Keratinocyte (primary cell): Measurements from ENCODE around the gene NAMPT. TPM values are rescaled to one million over a fixed set of nuclear protein-coding genes. Genes with fewer than 3 reads are reported as not detected.

Experiments
- DNase-seq: peaks from one replicate; pipeline ENCODE4 v3.0.0-alpha.2; 2011; ENCODE audit warnings: low read depth, missing footprints, low spot score
- FAIRE-seq: peaks from 2 replicates; lab custom pipeline; 2011; peaks lifted over from hg19 to GRCh38; lab: Jason Lieb, UNC
- H2AFZ ChIP-seq: 2 replicates; pipeline ENCODE4 v1.6.0; 2012; ENCODE audit warnings: low read length, control low read depth, inconsistent platforms; ENCODE audit not compliant: control insufficient read depth
- H3K27ac ChIP-seq: 2 replicates; pipeline ENCODE4 v1.5.1; 2011; ENCODE audit warnings: low read length; ENCODE audit not compliant: control insufficient read depth, insufficient read depth
- H3K27me3 ChIP-seq: 3 replicates; pipeline ENCODE4 v1.6.0; 2011; ENCODE audit warnings: low read length; ENCODE audit not compliant: control insufficient read depth, insufficient read depth; ENCODE audit errors: extremely low read depth
- H3K36me3 ChIP-seq, 2 experiments: 2 replicates in 1 of 2; 3 replicates in 1 of 2; pipeline ENCODE4 v1.5.1; 2011; ENCODE audit warnings: low read length in 2 of 2, mild to moderate bottlenecking in 1 of 2; ENCODE audit not compliant: control insufficient read depth in 2 of 2, insufficient read depth in 2 of 2; ENCODE audit errors: extremely low read depth in 1 of 2
- H3K4me1 ChIP-seq: 3 replicates; pipeline ENCODE4 v1.5.1; 2011; ENCODE audit warnings: low read length; ENCODE audit not compliant: control insufficient read depth, insufficient read depth; ENCODE audit errors: extremely low read depth
- H3K4me2 ChIP-seq: 3 replicates; pipeline ENCODE4 v1.6.0; 2011; ENCODE audit warnings: low read depth, low read length; ENCODE audit not compliant: control insufficient read depth, insufficient read depth; ENCODE audit errors: extremely low read depth
- H3K4me3 ChIP-seq, 3 experiments: fragments of 200-600 bp in 1 of 3; sonication (generic) in 1 of 3; 2 replicates in 2 of 3; 3 replicates in 1 of 3; pipeline ENCODE4 v1.5.1; 2011 to 2016; ENCODE audit warnings: low read length in 3 of 3, mild to moderate bottlenecking in 3 of 3, control low read depth in 2 of 3, inconsistent platforms in 1 of 3, low read depth in 1 of 3, mixed read lengths in 1 of 3, mixed run types in 1 of 3, moderate library complexity in 1 of 3; ENCODE audit not compliant: control insufficient read depth in 2 of 3, insufficient read depth in 2 of 3; ENCODE audit errors: extremely low read depth in 1 of 3
- H3K79me2 ChIP-seq: 2 replicates; pipeline ENCODE4 v1.6.0; 2012; ENCODE audit warnings: low read length; ENCODE audit not compliant: control insufficient read depth, insufficient read depth
- H3K9ac ChIP-seq: 3 replicates; pipeline ENCODE4 v1.6.0; 2011; ENCODE audit warnings: low read length; ENCODE audit not compliant: control insufficient read depth, insufficient read depth; ENCODE audit errors: extremely low read depth
- H3K9me1 ChIP-seq: 3 replicates; pipeline ENCODE4 v1.6.0; 2011; ENCODE audit warnings: low read length; ENCODE audit not compliant: control insufficient read depth, insufficient read depth; ENCODE audit errors: extremely low read depth
- H3K9me3 ChIP-seq: 2 replicates; pipeline ENCODE4 v1.5.1; 2012; ENCODE audit warnings: low read depth, low read length; ENCODE audit not compliant: control insufficient read depth
- H4K20me1 ChIP-seq: 3 replicates; pipeline ENCODE4 v1.6.0; 2011; ENCODE audit warnings: low read length; ENCODE audit not compliant: control insufficient read depth, insufficient read depth; ENCODE audit errors: extremely low read depth
- EZH2 ChIP-seq: IDR thresholded peaks from one replicate; pipeline ENCODE4 v1.6.1; 2012; ENCODE audit warnings: inconsistent platforms, mild to moderate bottlenecking, low read length, moderate library complexity
- dilution Hi-C: fragments of 300-500 bp; cut with MboI; formaldehyde crosslinking; loops from one replicate; pipeline ENCODE4 v1.7.0; 2020; ENCODE audit warnings: low sequenced_read_pairs; ENCODE audit not compliant: extremely low pct_ligation_motif_present
- polyA plus RNA-seq, 5 experiments: library from polyadenylated mRNA; depleted of rRNA in 3 of 5; stranded (reverse) in 3 of 5; stranded (forward) in 1 of 5; unstranded in 1 of 5; fragments of >200 nt; gene quantifications; 1 replicate in 1 of 5; 2 replicates in 3 of 5; 3 replicates in 1 of 5; pipeline versions ENCODE4 v1.2.1 to v1.2.3, GENCODE V29; 2011 to 2012; ENCODE audit warnings: missing spikeins in 2 of 5, low read depth in 1 of 5, low replicate concordance in 1 of 5
- TF ChIP-seq, protein P1 (sequence below), 3 experiments: IDR thresholded peaks in 1 of 3; conservative IDR thresholded peaks in 1 of 3; optimal IDR thresholded peaks in 1 of 3; 2 replicates in 2 of 3; 3 replicates in 1 of 3; pipeline versions ENCODE3 to v1.5.1; 2011; ENCODE audit warnings: low read length in 3 of 3, mild to moderate bottlenecking in 3 of 3, moderate library complexity in 2 of 3, control low read depth in 1 of 3, inconsistent platforms in 1 of 3; ENCODE audit not compliant: insufficient read depth in 2 of 3; ENCODE audit errors: extremely low read depth in 1 of 3

NAMPT gene
- polyA plus RNA-seq, 1 donor (not counting 4 experiments of a cell fraction or from before 2014, with no cell fraction given) = 94.2 TPM

DNA sequence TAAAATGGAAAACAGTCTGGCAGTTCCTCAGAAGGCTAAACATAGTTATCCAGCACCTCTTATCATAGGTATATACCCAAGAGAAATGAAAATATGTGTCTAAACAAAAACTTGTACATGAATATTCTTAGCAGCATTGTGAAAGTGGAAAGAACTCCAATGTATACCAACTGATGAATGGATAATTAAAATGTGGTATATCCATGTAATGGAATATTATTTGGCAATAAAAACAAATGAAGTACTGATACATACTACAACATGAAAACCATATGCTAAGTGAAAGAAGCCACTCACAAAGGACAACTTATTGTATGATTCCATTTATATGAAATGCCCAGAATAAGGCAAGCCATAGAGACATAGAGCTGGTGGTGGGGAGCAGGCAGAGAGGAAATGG, 32.2 kb upstream of the NAMPT start:
- Histone ChIP-seq H3K4me2 (no peak overlapping the region), H2AFZ (no peak overlapping the region), H3K9me3 (no peaks in the 10 kb centered on the region), H3K9me1 (no peaks in the 10 kb centered on the region), H3K36me3 (no peaks in the 10 kb centered on the region), H4K20me1 (no peaks in the 10 kb centered on the region), H3K4me1 (peaks cover 26% of the 10 kb centered on the region), H3K27me3 (no peaks in the 10 kb centered on the region), H3K9ac (no peak overlapping the region), H3K79me2 (no peaks in the 10 kb centered on the region), H3K27ac (no peak overlapping the region), H3K4me3 (no peak overlapping the region)
- TF ChIP-seq EZH2 = no peak
- TF ChIP-seq, protein P1, sequence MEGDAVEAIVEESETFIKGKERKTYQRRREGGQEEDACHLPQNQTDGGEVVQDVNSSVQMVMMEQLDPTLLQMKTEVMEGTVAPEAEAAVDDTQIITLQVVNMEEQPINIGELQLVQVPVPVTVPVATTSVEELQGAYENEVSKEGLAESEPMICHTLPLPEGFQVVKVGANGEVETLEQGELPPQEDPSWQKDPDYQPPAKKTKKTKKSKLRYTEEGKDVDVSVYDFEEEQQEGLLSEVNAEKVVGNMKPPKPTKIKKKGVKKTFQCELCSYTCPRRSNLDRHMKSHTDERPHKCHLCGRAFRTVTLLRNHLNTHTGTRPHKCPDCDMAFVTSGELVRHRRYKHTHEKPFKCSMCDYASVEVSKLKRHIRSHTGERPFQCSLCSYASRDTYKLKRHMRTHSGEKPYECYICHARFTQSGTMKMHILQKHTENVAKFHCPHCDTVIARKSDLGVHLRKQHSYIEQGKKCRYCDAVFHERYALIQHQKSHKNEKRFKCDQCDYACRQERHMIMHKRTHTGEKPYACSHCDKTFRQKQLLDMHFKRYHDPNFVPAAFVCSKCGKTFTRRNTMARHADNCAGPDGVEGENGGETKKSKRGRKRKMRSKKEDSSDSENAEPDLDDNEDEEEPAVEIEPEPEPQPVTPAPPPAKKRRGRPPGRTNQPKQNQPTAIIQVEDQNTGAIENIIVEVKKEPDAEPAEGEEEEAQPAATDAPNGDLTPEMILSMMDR (optimal IDR thresholded peaks at IDR 0.05 in 1 of 3, IDR thresholded peaks at IDR 0.05 in 1 of 3, conservative IDR thresholded peaks at IDR 0.05 in 1 of 3; ENCODE audit: extremely low read depth in 1 of 3, insufficient read depth in 2 of 3, low read length in 3 of 3) = no peak
- dilution Hi-C loops = no loop called here
- no peak for DNase-seq
- FAIRE-seq = no peak

DNA sequence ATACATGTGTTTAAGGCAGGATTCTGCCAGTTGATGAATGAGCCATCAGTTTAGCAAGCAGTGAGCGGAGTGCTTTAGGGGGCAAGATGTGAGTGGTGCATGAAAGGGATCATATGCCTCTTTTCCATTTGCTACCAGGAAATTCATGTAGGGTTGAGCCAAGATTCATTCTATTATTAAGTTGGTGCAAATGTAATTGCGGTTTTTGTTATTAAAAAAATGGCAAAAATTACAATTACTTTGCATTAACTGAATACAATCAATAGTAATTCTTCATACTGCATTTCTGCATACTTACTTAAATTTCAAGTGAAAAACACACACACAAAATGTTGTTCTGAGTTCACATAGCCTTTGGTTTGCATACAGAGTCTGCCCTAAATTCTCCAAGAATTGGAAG, 30.1 kb upstream of the NAMPT start:
- no peak overlapping the region for H3K9ac ChIP-seq
- DNase-seq = no peak
- H4K20me1 ChIP-seq = no peaks in the 10 kb centered on the region
- no peak overlapping the region for H2AFZ ChIP-seq
- no peaks in the 10 kb centered on the region for H3K36me3 ChIP-seq
- no peak overlapping the region for H3K27ac ChIP-seq
- dilution Hi-C loops = no loop called here
- no peaks in the 10 kb centered on the region for H3K27me3 ChIP-seq
- FAIRE-seq = no peak
- H3K4me2 ChIP-seq = no peak overlapping the region
- no peak overlapping the region for H3K4me3 ChIP-seq
- H3K4me1 ChIP-seq = peaks cover 26% of the 10 kb centered on the region
- TF ChIP-seq EZH2 = no peak
- TF ChIP-seq, protein P1 (optimal IDR thresholded peaks at IDR 0.05 in 1 of 3, IDR thresholded peaks at IDR 0.05 in 1 of 3, conservative IDR thresholded peaks at IDR 0.05 in 1 of 3; ENCODE audit: extremely low read depth in 1 of 3, insufficient read depth in 2 of 3, low read length in 3 of 3) = no peak
- no peaks in the 10 kb centered on the region for H3K9me3 ChIP-seq
- no peaks in the 10 kb centered on the region for H3K9me1 ChIP-seq
- H3K79me2 ChIP-seq = no peaks in the 10 kb centered on the region
